Renal cortex interstitium (tissue), 15 donors: ENCODE measurements around the gene TEKT2. TPM values are rescaled to one million over a fixed set of nuclear protein-coding genes. Genes with fewer than 3 reads are reported as not detected.

Experiments used
- DNase-seq, 11 donors: peaks; one replicate each; pipeline ENCODE4 v3.0.0-alpha.2; 2013; ENCODE audit warnings: low read depth in 9 of 11, low spot score in 4 of 11; ENCODE audit errors: extremely low read depth in 1 of 11
- long read RNA-seq, 16 experiments: transcript quantifications; one replicate each; lab custom pipeline, GENCODE V29; 2026
- polyA plus RNA-seq, 3 donors: library from polyadenylated mRNA; unstranded; fragments of 120-200 nt; gene quantifications; one replicate each; pipeline ENCODE4 v1.2.1, GENCODE V29; 2013; ENCODE audit not compliant: insufficient read length in 3 of 3

TEKT2 gene
- 10 to 100 TPM; 11.5 to 14.9 (median 13.0) TPM for polyA plus RNA-seq
- long read RNA-seq, donor 1, partial matches to known transcripts, result 0 of 1 reads
- long read RNA-seq, donor 1, other reads (novel, unspliced or antisense), result 0 of 1 reads
- long read RNA-seq, donor 2, partial matches to known transcripts, result 0 of 1 reads
- long read RNA-seq, donor 2, other reads (novel, unspliced or antisense), result 0 of 1 reads
- long read RNA-seq, donor 3, result 0 reads
- long read RNA-seq, donor 4, partial matches to known transcripts, result 0 of 1 reads
- long read RNA-seq, donor 4, other reads (novel, unspliced or antisense), result 0 of 1 reads
- long read RNA-seq, donor 5, result 0 reads
- long read RNA-seq, donor 6, partial matches to known transcripts, result 0 of 2 reads
- long read RNA-seq, donor 6, other reads (novel, unspliced or antisense), result 0 of 2 reads
- long read RNA-seq, donor 7, partial matches to known transcripts, result 0 of 1 reads
- long read RNA-seq, donor 7, other reads (novel, unspliced or antisense), result 0 of 1 reads
- long read RNA-seq, donor 8, partial matches to known transcripts, result 0 of 2 reads
- long read RNA-seq, donor 8, other reads (novel, unspliced or antisense), result 0 of 2 reads
- long read RNA-seq, donor 9, partial matches to known transcripts, result 0 of 1 reads
- long read RNA-seq, donor 9, other reads (novel, unspliced or antisense), result 0 of 1 reads
- long read RNA-seq, donor 10, partial matches to known transcripts, result 0 of 1 reads
- long read RNA-seq, donor 10, other reads (novel, unspliced or antisense), result 0 of 1 reads
- long read RNA-seq, donor 11, partial matches to known transcripts, result 0 of 1 reads
- long read RNA-seq, donor 11, other reads (novel, unspliced or antisense), result 0 of 1 reads
- long read RNA-seq, donor 12, partial matches to known transcripts, result 0 of 4 reads
- long read RNA-seq, donor 12, other reads (novel, unspliced or antisense), result 0 of 4 reads
- long read RNA-seq, donor 13, partial matches to known transcripts, result 0 of 3 reads
- long read RNA-seq, donor 13, other reads (novel, unspliced or antisense), result 0 of 3 reads
- long read RNA-seq, donor 14, result 0 reads
- long read RNA-seq, donor 15, partial matches to known transcripts, result 0 of 1 reads
- long read RNA-seq, donor 15, other reads (novel, unspliced or antisense), result 0 of 1 reads
- long read RNA-seq, donor 16, partial matches to known transcripts, result 0 of 4 reads
- long read RNA-seq, donor 16, other reads (novel, unspliced or antisense), result 0 of 4 reads

- peak; percentile 60 to 84 (median 77) for DNase-seq
Measured at GRCh38 chr1:36083635-36084496, at the start of gene TEKT2. Gene TEKT2, plus strand, starts transcription at chr1:36084094. Its CDS starts 828 bp downstream, at chr1:36084922.

- DNase-seq, result no peak
Measured at GRCh38 chr1:36034692-36035091, 49.2 kb upstream of the TEKT2 start.

- no peak for DNase-seq
Measured at GRCh38 chr1:36035154-36035553, 48.7 kb upstream of the TEKT2 start.

- DNase-seq, result no peak
Measured at GRCh38 chr1:36040238-36040637, 43.7 kb upstream of the TEKT2 start.

- DNase-seq, result no peak
Measured at GRCh38 chr1:36051821-36052220, 32.1 kb upstream of the TEKT2 start.

- no peak for DNase-seq
Measured at GRCh38 chr1:36053978-36054377, 29.9 kb upstream of the TEKT2 start.

GRCh38 chr1:36055706-36056105, 28.2 kb upstream of the TEKT2 start:
- DNase-seq, result no peak

GRCh38 chr1:36062315-36062714, 21.6 kb upstream of the TEKT2 start:
- no peak for DNase-seq

- no peak for DNase-seq
Measured at GRCh38 chr1:36067871-36068270, 16.0 kb upstream of the TEKT2 start.

- no peak for DNase-seq
Measured at GRCh38 chr1:36068866-36069265, 15.0 kb upstream of the TEKT2 start.

- DNase-seq, result no peak
Measured at GRCh38 chr1:36070349-36070748, 13.5 kb upstream of the TEKT2 start.

- DNase-seq, result no peak
Measured at GRCh38 chr1:36076979-36077573, 6.8 kb upstream of the TEKT2 start.

GRCh38 chr1:36080236-36080635, 3.7 kb upstream of the TEKT2 start:
- DNase-seq, result no peak

GRCh38 chr1:36080801-36081200, 3.1 kb upstream of the TEKT2 start:
- no peak for DNase-seq

GRCh38 chr1:36081926-36082485, 1.9 kb upstream of the TEKT2 start:
- DNase-seq, result no peak

GRCh38 chr1:36083219-36083618, 675 bp upstream of the TEKT2 start:
- DNase-seq, result no peak

GRCh38 chr1:36084497-36085115, 712 bp downstream of the TEKT2 start:
- peak in 3 of 11 donors; percentile 13 to 24 (median 23) for DNase-seq
